DND-41 (cell line): ENCODE data around the gene TTC12.

ENCODE experiments used
- ATAC-seq: fragments of 200-7000 bp; cut with Tn5 transposase; 3 replicates; pipeline ENCODE4 v1.9.1; 2021; ENCODE audit warnings: low read depth; ENCODE audit not compliant: insufficient read depth
- DNase-seq: peaks from one replicate; pipeline ENCODE4 v3.0.0-alpha.2; 2020
- H2AFZ ChIP-seq: 2 replicates; pipeline ENCODE4 v1.6.0; 2012; ENCODE audit warnings: low read depth, low read length
- H3K27ac ChIP-seq: 2 replicates; pipeline ENCODE4 v1.5.1; 2012; ENCODE audit warnings: low read length, inconsistent platforms
- H3K27me3 ChIP-seq: fragments of 200-600 bp; sonication (generic); 2 replicates; pipeline ENCODE4 v1.6.0; 2012; ENCODE audit warnings: low read length, mild to moderate bottlenecking, inconsistent platforms; ENCODE audit not compliant: insufficient read depth, poor library complexity
- H3K36me3 ChIP-seq: 2 replicates; pipeline ENCODE4 v1.5.1; 2012; ENCODE audit warnings: low read length, inconsistent platforms; ENCODE audit not compliant: insufficient read depth
- H3K4me1 ChIP-seq: 2 replicates; pipeline ENCODE4 v1.5.1; 2012; ENCODE audit warnings: mild to moderate bottlenecking, low read length; ENCODE audit not compliant: insufficient read depth
- H3K4me2 ChIP-seq: 2 replicates; pipeline ENCODE4 v1.6.0; 2012; ENCODE audit warnings: mild to moderate bottlenecking, moderate library complexity, low read length, inconsistent platforms; ENCODE audit not compliant: insufficient read depth
- H3K4me3 ChIP-seq, 2 experiments: fragments of 200-600 bp in 1 of 2; shearing (Covaris generic) in 1 of 2; 2 replicates each; pipeline ENCODE4 v1.5.1; 2012 to 2016; ENCODE audit warnings: inconsistent platforms in 2 of 2, low read length in 2 of 2, mild to moderate bottlenecking in 2 of 2, low read depth in 1 of 2, moderate library complexity in 1 of 2
- H3K79me2 ChIP-seq: 2 replicates; pipeline ENCODE4 v1.6.0; 2012; ENCODE audit warnings: low read length, inconsistent platforms; ENCODE audit not compliant: insufficient read depth
- H3K9ac ChIP-seq: 2 replicates; pipeline ENCODE4 v1.6.0; 2012; ENCODE audit warnings: low read depth, mild to moderate bottlenecking, inconsistent platforms, low read length, moderate library complexity
- H3K9me3 ChIP-seq: 2 replicates; pipeline ENCODE4 v1.5.1; 2012; ENCODE audit warnings: low read length, moderate library complexity, mild to moderate bottlenecking, inconsistent platforms; ENCODE audit not compliant: insufficient read depth, severe bottlenecking
- H4K20me1 ChIP-seq: 2 replicates; pipeline ENCODE4 v1.6.0; 2012; ENCODE audit warnings: low read length; ENCODE audit not compliant: insufficient read depth
- EZH2 ChIP-seq: IDR thresholded peaks from 3 replicates; pipeline ENCODE4 v1.6.1; 2012; ENCODE audit warnings: borderline replicate concordance, low read depth, mild to moderate bottlenecking, moderate library complexity, low read length, inconsistent platforms; ENCODE audit not compliant: severe bottlenecking
- TF ChIP-seq, protein P1 (sequence below): IDR thresholded peaks from 2 replicates; pipeline ENCODE4 v1.5.1; 2012; ENCODE audit warnings: borderline replicate concordance, low read length, moderate library complexity, mild to moderate bottlenecking; ENCODE audit not compliant: poor library complexity, severe bottlenecking; ENCODE audit errors: extremely low read depth

Gene TTC12

DNA sequence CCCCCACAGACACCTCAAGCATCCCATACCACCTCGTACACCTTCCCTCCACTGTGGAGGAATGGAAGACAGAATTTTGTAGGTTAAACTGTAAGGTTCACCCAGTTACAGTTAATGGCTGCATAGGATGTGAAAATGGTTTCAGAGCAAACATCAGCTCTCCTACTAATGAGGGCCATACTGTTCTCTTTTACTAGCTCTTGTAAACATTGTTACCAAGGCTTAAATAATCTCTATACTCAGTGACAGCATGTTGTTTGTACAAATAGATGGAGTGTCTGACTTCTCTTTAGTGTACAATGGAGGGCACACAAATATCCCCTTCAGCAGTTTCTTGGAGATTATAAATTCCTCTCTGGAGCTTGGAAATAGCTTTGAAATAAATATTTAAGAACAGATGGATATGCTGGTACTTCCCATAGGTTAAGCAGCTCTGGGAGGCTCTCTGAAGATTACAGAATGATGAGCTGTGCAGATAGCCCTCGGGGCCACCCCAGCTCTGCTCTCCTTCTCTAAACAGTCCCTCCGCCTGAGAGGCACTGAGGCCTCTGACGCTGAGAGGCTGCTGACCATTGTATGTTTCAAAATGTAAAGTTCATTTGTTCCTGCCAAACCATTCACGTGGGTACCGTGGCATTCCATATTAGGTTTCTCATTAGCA, 25.7 kb downstream of the TTC12 start:
- H2AFZ ChIP-seq: no peak overlapping the region
- H3K27ac ChIP-seq: no peak overlapping the region
- H3K4me2 ChIP-seq: no peak overlapping the region
- H3K36me3 ChIP-seq: no peaks in the 10 kb centered on the region
- no peaks in the 10 kb centered on the region for H4K20me1 ChIP-seq
- H3K4me3 ChIP-seq: no peak overlapping the region
- H3K79me2 ChIP-seq: no peaks in the 10 kb centered on the region
- H3K27me3 ChIP-seq: no peaks in the 10 kb centered on the region
- DNase-seq (no peak), ATAC-seq (no peak)
- H3K4me1 ChIP-seq: no peaks in the 10 kb centered on the region
- no peak overlapping the region for H3K9ac ChIP-seq
- H3K9me3 ChIP-seq: no peaks in the 10 kb centered on the region
- TF ChIP-seq EZH2: no peak

- H2AFZ ChIP-seq: no peak overlapping the region
- H3K36me3 ChIP-seq: no peaks in the 10 kb centered on the region
- ATAC-seq (no peak), DNase-seq (no peak)
- no peak for TF ChIP-seq EZH2
- TF ChIP-seq, protein P1, sequence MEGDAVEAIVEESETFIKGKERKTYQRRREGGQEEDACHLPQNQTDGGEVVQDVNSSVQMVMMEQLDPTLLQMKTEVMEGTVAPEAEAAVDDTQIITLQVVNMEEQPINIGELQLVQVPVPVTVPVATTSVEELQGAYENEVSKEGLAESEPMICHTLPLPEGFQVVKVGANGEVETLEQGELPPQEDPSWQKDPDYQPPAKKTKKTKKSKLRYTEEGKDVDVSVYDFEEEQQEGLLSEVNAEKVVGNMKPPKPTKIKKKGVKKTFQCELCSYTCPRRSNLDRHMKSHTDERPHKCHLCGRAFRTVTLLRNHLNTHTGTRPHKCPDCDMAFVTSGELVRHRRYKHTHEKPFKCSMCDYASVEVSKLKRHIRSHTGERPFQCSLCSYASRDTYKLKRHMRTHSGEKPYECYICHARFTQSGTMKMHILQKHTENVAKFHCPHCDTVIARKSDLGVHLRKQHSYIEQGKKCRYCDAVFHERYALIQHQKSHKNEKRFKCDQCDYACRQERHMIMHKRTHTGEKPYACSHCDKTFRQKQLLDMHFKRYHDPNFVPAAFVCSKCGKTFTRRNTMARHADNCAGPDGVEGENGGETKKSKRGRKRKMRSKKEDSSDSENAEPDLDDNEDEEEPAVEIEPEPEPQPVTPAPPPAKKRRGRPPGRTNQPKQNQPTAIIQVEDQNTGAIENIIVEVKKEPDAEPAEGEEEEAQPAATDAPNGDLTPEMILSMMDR: no peak
- no peaks in the 10 kb centered on the region for H3K9me3 ChIP-seq
- H3K4me2 ChIP-seq: no peak overlapping the region
- no peak overlapping the region for H3K27ac ChIP-seq
- no peak overlapping the region for H3K4me3 ChIP-seq
- no peaks in the 10 kb centered on the region for H3K27me3 ChIP-seq
- H3K9ac ChIP-seq: no peak overlapping the region
- H4K20me1 ChIP-seq: no peaks in the 10 kb centered on the region
- H3K4me1 ChIP-seq: no peaks in the 10 kb centered on the region
- no peaks in the 10 kb centered on the region for H3K79me2 ChIP-seq
Measured at GRCh38 chr11:113341388-113342165, 27.2 kb downstream of the TTC12 start.

- no peak overlapping the region for H2AFZ ChIP-seq
- H3K4me1 ChIP-seq: no peaks in the 10 kb centered on the region
- H3K27ac ChIP-seq: no peak overlapping the region
- H3K9ac ChIP-seq: no peak overlapping the region
- no peaks in the 10 kb centered on the region for H3K9me3 ChIP-seq
- no peaks in the 10 kb centered on the region for H3K79me2 ChIP-seq
- H4K20me1 ChIP-seq: no peaks in the 10 kb centered on the region
- no peak overlapping the region for H3K4me3 ChIP-seq
- no peaks in the 10 kb centered on the region for H3K36me3 ChIP-seq
- DNase-seq (no peak), ATAC-seq (no peak)
- TF ChIP-seq, protein P1: no peak
- no peak for TF ChIP-seq EZH2
- peaks cover 4% of the 10 kb centered on the region for H3K27me3 ChIP-seq
- H3K4me2 ChIP-seq: no peak overlapping the region
Measured at GRCh38 chr11:113345978-113346377, 31.6 kb downstream of the TTC12 start.

GRCh38 chr11:113349528-113349927, 35.1 kb downstream of the TTC12 start:
- DNase-seq (no peak), ATAC-seq (no peak)
- Histone ChIP-seq H3K9ac (no peak overlapping the region), H2AFZ (no peak overlapping the region), H3K4me3 (no peak overlapping the region), H3K79me2 (no peaks in the 10 kb centered on the region), H3K4me1 (no peaks in the 10 kb centered on the region), H4K20me1 (no peaks in the 10 kb centered on the region), H3K27me3 (peaks cover 4% of the 10 kb centered on the region), H3K36me3 (no peaks in the 10 kb centered on the region), H3K27ac (no peak overlapping the region), H3K4me2 (no peak overlapping the region), H3K9me3 (no peaks in the 10 kb centered on the region)
- no peak for TF ChIP-seq EZH2
- TF ChIP-seq, protein P1: no peak
